DMS 273 (cell line): ENCODE results near the gene ACER3.
"Not testable (repeated sequence)": the region's sequence is repeated elsewhere in the genome, so short reads cannot be mapped to it uniquely, and the experiment has no call there.

Experiments used
- DNase-seq: peaks from one replicate; lab custom pipeline; 2025; ENCODE audit not compliant: unreplicated experiment; lab: John Stamatoyannopoulos, UW

ACER3 gene

GRCh38 chr11:77055913-77056312 is 195.2 kb downstream of the ACER3 start:
- DNase-seq, result no peak

- DNase-seq, result no peak
Observed at GRCh38 chr11:77056814-77057402, 196.2 kb downstream of the ACER3 start.

- DNase-seq, result no peak
Observed at GRCh38 chr11:77057938-77058474, 197.3 kb downstream of the ACER3 start.

GRCh38 chr11:77058900-77059299 is 198.2 kb downstream of the ACER3 start:
- no peak for DNase-seq

GRCh38 chr11:77059806-77060205 is 199.1 kb downstream of the ACER3 start:
- no peak for DNase-seq

- DNase-seq, result no peak
Observed at GRCh38 chr11:77060234-77060633, 199.5 kb downstream of the ACER3 start.

- DNase-seq, result not testable (repeated sequence)
Observed at GRCh38 chr11:77061258-77061657, 200.5 kb downstream of the ACER3 start.

- no peak for DNase-seq
Observed at GRCh38 chr11:77062924-77063323, 202.2 kb downstream of the ACER3 start.

- DNase-seq, result no peak
Observed at GRCh38 chr11:77063407-77063806, 202.7 kb downstream of the ACER3 start.

GRCh38 chr11:77063861-77064260 is 203.1 kb downstream of the ACER3 start:
- DNase-seq, result no peak

- no peak for DNase-seq
Observed at GRCh38 chr11:77064648-77065217, 204.0 kb downstream of the ACER3 start.

- DNase-seq, result no peak
Observed at GRCh38 chr11:77065878-77066228, 205.1 kb downstream of the ACER3 start.

GRCh38 chr11:77066229-77067042 is 205.7 kb downstream of the ACER3 start, which contains the start of gene CAPN5:
TSS of gene CAPN5 (plus strand) at chr11:77066971. CDS start at chr11:77084887, 17,916 bp downstream.
- DNase-seq, result peak; percentile 94

- DNase-seq, result no peak
Observed at GRCh38 chr11:77067861-77068443, 207.2 kb downstream of the ACER3 start.

- DNase-seq, result no peak
Observed at GRCh38 chr11:77068457-77069335, 208.0 kb downstream of the ACER3 start.

- no peak for DNase-seq
Observed at GRCh38 chr11:77069336-77069968, 208.7 kb downstream of the ACER3 start.

- no peak for DNase-seq
Observed at GRCh38 chr11:77069969-77070582, 209.4 kb downstream of the ACER3 start.

GRCh38 chr11:77071077-77071476 is 210.4 kb downstream of the ACER3 start:
- no peak for DNase-seq

- no peak for DNase-seq
Observed at GRCh38 chr11:77071671-77072605, 211.2 kb downstream of the ACER3 start.
